Suprapubic skin (tissue), 4 donors: Measurements from ENCODE around the gene RUNX1.

Experiments
- EP300 ChIP-seq: sonication (generic); formaldehyde crosslinking; IDR thresholded peaks from one replicate; pipeline ENCODE4 v1.6.1; 2017; ENCODE audit warnings: antibody characterized with exemption
- POLR2A ChIP-seq, 2 donors: fragments of 450-650 bp; IDR thresholded peaks; one replicate each; pipeline ENCODE4 v1.6.1; 2017; ENCODE audit warnings: antibody characterized with exemption in 2 of 2, mild to moderate bottlenecking in 2 of 2, moderate library complexity in 2 of 2
- POLR2AphosphoS5 ChIP-seq, 3 donors: sonication (generic); formaldehyde crosslinking; IDR thresholded peaks; one replicate each; pipeline ENCODE4 v1.6.1; 2017; ENCODE audit warnings: antibody characterized with exemption in 3 of 3
- TF ChIP-seq, protein P1 (sequence below), 2 donors: fragments of 200-600 bp in 1 of 2; fragments of 450-650 bp in 1 of 2; sonication (generic) in 1 of 2; IDR thresholded peaks; one replicate each; pipeline ENCODE4 v1.5.1; 2016 to 2019; ENCODE audit warnings: antibody characterized with exemption in 2 of 2, mild to moderate bottlenecking in 1 of 2, moderate library complexity in 1 of 2

DNA sequence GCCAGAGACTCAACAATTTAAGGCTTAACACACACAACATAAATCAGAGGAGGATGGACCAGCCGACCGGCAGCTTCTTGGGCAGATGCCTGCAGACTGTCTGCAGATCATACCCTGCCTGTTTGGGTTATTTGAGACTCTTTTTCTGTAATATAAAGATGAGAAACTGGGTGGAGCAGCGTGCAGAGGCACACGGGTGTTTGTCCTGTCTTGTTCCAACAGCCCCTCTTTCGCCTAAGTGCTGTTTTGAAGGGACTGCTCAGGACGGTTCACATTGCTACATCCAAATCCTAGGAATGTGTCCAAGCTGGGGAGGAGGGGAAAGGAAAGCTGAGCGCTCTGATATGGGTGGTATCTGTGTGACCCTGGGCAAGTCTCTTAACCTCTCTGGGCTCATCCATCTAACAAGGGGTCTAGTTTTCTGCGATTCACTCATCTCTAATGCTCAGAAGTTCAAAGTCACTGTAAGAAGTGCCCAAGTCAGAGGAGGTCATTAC lies 230.4 kb downstream of the RUNX1 start:
- TF ChIP-seq, protein P1, sequence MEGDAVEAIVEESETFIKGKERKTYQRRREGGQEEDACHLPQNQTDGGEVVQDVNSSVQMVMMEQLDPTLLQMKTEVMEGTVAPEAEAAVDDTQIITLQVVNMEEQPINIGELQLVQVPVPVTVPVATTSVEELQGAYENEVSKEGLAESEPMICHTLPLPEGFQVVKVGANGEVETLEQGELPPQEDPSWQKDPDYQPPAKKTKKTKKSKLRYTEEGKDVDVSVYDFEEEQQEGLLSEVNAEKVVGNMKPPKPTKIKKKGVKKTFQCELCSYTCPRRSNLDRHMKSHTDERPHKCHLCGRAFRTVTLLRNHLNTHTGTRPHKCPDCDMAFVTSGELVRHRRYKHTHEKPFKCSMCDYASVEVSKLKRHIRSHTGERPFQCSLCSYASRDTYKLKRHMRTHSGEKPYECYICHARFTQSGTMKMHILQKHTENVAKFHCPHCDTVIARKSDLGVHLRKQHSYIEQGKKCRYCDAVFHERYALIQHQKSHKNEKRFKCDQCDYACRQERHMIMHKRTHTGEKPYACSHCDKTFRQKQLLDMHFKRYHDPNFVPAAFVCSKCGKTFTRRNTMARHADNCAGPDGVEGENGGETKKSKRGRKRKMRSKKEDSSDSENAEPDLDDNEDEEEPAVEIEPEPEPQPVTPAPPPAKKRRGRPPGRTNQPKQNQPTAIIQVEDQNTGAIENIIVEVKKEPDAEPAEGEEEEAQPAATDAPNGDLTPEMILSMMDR (IDR thresholded peaks at IDR 0.05): no peak
- TF ChIP-seq POLR2A (IDR thresholded peaks at IDR 0.05) (no peak), POLR2AphosphoS5 (IDR thresholded peaks at IDR 0.05) (no peak), EP300 (no peak)
